ENCODE data around the gene JMJD8.
A peak's percentile ranks its signal among the peaks of the same experiment; 100 is the strongest.

The JMJD8 gene

DNA sequence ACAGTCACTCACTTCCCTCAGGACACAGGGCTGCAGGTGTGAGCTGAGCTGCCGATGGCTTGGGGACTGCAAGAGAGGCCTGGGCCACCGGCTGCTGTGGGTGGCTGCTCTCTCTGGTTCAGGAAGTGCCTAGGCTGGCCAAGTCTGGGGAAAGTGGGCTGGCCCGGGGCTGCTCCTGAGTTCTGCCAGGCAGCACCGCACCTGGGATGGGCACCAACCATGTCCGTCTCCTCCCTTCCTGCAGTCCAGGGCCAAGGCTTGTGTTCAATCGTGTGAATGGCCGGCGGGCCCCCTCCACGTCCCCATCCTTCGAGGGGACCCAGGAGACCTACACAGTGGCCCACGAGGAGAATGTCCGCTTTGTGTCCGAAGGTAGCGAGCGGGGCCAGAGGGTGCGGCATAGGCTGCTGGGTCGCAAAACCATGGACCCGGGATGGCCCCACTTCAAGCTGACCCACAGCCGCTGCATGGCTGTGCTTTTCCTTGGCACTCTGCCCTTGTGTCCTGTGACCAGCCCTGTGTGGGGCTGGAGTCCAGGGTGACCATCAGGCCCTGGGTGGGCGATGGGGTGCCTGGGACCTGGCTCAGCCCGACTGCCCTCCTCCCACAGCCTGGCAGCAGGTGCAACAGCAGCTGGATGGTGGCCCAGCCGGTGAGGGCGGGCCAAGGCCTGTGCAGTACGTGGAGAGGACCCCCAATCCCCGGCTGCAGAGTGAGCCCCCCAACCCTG, 36.8 kb downstream of the JMJD8 start:
- Histone ChIP-seq H4K20me1 (peaks cover 26 to 71% (median 52%) of the 10 kb centered on the region in 11 experiments; a peak in 19 of 22 replicates), H3K36me3 (peaks cover 0 to 54% (median 33%) of the 10 kb centered on the region in 11 experiments; a peak in 18 of 22 replicates), H3K4me2 (peak overlapping the region; percentile 86 to 99 (median 95)), H3K4me1 (peaks cover 61 to 84% (median 72%) of the 10 kb centered on the region in 10 experiments), H3K27me3 (no peaks in the 10 kb centered on the region), H3K27ac (peak overlapping the region in 1 of 11 experiments; percentile 17; a peak in 1 of 22 replicates), H3K9me3 (replicated peaks in 1 of 11) (no peaks in the 10 kb centered on the region), H3K4me3 (peak overlapping the region in 1 of 10 experiments; percentile 86; a peak in 2 of 20 replicates), H3K9ac (peak overlapping the region in 10 of 11 experiments; percentile 17 to 93 (median 74); a peak in 13 of 22 replicates)
- no peak for TF ChIP-seq Cebpa-rat (IDR thresholded peaks at IDR 0.05)

DNA sequence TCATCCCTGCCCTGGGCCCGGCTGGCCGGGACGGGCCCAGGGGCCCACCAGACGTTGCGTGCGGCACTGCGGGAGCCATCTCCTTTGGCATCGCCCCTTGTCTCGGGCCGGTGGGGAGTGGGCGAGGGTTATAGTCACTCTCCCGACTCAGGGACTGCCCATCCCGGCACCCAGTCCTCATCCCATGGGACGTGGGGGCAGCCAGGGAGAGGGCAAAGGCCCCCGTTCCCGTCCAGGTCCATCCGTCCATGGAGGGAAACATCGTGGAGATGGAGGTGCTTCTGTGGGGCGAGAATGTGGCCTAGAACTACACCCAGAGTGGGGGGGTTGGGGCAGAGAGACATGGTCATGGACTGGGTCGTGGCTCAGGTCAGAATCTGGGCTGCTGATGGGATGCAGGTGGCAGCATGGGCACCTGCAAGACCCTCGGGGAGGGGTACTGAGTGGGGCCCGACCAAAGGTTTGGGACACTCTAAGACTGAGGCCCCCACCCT, 37.4 kb downstream of the JMJD8 start:
- peaks cover 63 to 84% (median 72%) of the 10 kb centered on the region in 10 experiments for H3K4me1 ChIP-seq
- no peak overlapping the region for H3K4me3 ChIP-seq
- no peaks in the 10 kb centered on the region for H3K27me3 ChIP-seq
- H3K9ac ChIP-seq: peak overlapping the region in 10 of 11 experiments; percentile 14 to 91 (median 53); a peak in 10 of 22 replicates
- no peak for TF ChIP-seq Cebpa-rat (IDR thresholded peaks at IDR 0.05)
- H3K36me3 ChIP-seq: peaks cover 0 to 48% (median 27%) of the 10 kb centered on the region in 11 experiments; a peak in 17 of 22 replicates
- peak overlapping the region in 2 of 11 experiments; percentile 17 to 28; a peak in 1 of 22 replicates for H3K27ac ChIP-seq
- no peaks in the 10 kb centered on the region for H3K9me3 ChIP-seq (replicated peaks in 1 of 11)
- H3K4me2 ChIP-seq: peak overlapping the region; percentile 86 to 99 (median 95); a peak in 21 of 22 replicates
- peaks cover 26 to 66% (median 52%) of the 10 kb centered on the region in 11 experiments; a peak in 19 of 22 replicates for H4K20me1 ChIP-seq

DNA sequence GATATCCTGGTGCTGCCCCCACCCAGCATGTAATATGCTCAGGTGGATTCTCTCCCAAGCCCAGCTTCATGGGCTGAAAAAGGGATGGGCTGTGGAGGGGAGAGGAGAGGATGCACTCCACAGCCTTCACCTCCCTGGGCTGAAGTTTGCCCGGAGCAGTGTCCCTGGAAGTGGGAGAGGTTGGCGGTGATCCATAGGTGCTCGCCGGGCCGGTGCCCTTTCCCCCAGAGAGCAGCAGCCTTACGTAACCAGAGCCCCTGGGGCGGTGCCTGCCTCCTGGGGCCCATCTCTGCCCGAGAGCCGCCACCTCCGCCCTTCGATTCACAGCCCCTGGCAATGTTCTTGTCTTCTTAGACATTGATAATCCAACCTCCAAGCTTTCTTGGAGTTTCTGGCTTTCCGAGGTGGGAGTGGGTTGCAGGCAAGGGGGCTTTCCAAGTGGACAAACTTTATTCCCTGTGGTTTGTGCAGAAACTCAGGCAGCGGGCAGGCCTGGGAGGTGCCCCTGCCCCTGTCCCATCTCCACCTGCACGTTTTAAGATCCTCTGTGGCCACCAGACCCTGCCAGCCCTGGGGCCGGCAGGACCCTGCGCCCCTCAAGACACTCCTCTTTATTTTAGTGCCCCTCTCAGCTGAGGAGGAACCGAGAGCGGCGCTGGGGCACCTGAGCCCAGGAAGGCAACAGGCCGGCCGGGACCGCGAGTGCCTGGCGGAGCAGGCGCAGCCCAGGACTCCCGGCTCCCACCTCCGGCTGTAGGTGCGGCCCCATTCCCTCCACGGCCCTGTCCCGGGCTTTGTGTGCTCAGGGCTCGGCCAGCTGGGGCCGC, 38.1 kb downstream of the JMJD8 start:
- Histone ChIP-seq H3K4me3 (no peak overlapping the region), H3K9me3 (replicated peaks in 1 of 11) (no peaks in the 10 kb centered on the region), H3K27me3 (no peaks in the 10 kb centered on the region), H3K27ac (peak overlapping the region in 2 of 11 experiments; percentile 17 to 28; a peak in 3 of 22 replicates), H3K4me1 (peaks cover 67 to 84% (median 77%) of the 10 kb centered on the region in 10 experiments), H3K9ac (peak overlapping the region in 10 of 11 experiments; percentile 15 to 91 (median 53); a peak in 18 of 22 replicates), H3K36me3 (peaks cover 0 to 41% (median 22%) of the 10 kb centered on the region in 11 experiments; a peak in 15 of 22 replicates), H4K20me1 (peaks cover 26 to 61% (median 52%) of the 10 kb centered on the region in 11 experiments; a peak in 19 of 22 replicates), H3K4me2 (peak overlapping the region; percentile 86 to 99 (median 95))
- no peak for TF ChIP-seq Cebpa-rat (IDR thresholded peaks at IDR 0.05)

DNA sequence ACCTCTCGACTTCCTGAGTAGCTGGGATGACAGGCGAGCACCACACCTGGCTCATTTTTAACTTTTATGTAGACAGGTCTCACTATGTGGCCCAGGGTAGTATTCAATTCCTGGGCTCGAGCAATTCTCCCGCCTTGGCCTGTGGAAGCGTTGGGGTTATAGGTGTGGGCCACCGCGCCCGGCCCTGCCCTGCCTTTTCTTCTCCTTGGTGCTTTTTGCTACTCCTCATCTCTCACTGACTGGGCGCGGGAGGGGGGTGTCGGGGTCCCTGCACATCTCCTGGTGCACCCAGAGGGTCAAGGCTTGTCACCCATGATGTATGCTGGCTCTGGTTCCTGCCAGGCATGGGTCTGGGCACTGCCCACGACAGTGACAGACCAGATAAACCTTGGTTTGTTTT, 39.6 kb downstream of the JMJD8 start:
- no peak for TF ChIP-seq Cebpa-rat (IDR thresholded peaks at IDR 0.05)
- Histone ChIP-seq H3K9ac (peak overlapping the region in 1 of 11 experiments; percentile 39; a peak in 1 of 22 replicates), H4K20me1 (peaks cover 26 to 60% (median 52%) of the 10 kb centered on the region in 11 experiments; a peak in 19 of 22 replicates), H3K4me3 (no peak overlapping the region), H3K4me2 (peak overlapping the region in 7 of 11 experiments; percentile 20 to 99 (median 98); a peak in 9 of 22 replicates), H3K36me3 (peaks cover 0 to 37% (median 22%) of the 10 kb centered on the region in 11 experiments; a peak in 15 of 22 replicates), H3K4me1 (peaks cover 71 to 86% (median 77%) of the 10 kb centered on the region in 10 experiments), H3K27ac (no peak overlapping the region), H3K27me3 (no peaks in the 10 kb centered on the region), H3K9me3 (replicated peaks in 1 of 11) (no peaks in the 10 kb centered on the region)

DNA sequence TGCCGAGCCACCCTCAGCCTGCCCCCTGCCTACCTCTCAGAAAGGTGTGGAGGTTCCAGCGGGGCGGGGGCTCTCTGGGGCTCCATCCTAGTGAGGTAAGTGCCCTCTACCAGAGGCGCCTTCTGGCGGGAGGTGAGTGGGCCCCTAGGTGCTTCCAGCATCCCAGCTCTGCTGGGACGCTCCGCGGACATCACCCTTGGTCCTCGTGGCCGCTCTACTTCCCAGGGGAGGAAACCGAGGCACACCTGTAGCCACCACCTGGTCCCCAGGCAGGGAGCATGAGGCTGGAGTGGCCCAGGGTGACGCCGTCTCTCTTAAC, 41.1 kb downstream of the JMJD8 start:
- Histone ChIP-seq H3K9ac (peak overlapping the region; percentile 76 to 92 (median 87)), H3K9me3 (replicated peaks in 1 of 11) (no peaks in the 10 kb centered on the region), H3K4me2 (peak overlapping the region; percentile 86 to 100 (median 99)), H3K27ac (peak overlapping the region; percentile 78 to 91 (median 85); a peak in 21 of 22 replicates), H3K36me3 (peaks cover 0 to 37% (median 22%) of the 10 kb centered on the region in 11 experiments; a peak in 15 of 22 replicates), H4K20me1 (peaks cover 26 to 57% (median 52%) of the 10 kb centered on the region in 11 experiments; a peak in 19 of 22 replicates), H3K27me3 (no peaks in the 10 kb centered on the region), H3K4me3 (peak overlapping the region; percentile 76 to 95 (median 86)), H3K4me1 (peaks cover 76 to 92% (median 84%) of the 10 kb centered on the region in 10 experiments)
- no peak for TF ChIP-seq Cebpa-rat (IDR thresholded peaks at IDR 0.05)

DNA sequence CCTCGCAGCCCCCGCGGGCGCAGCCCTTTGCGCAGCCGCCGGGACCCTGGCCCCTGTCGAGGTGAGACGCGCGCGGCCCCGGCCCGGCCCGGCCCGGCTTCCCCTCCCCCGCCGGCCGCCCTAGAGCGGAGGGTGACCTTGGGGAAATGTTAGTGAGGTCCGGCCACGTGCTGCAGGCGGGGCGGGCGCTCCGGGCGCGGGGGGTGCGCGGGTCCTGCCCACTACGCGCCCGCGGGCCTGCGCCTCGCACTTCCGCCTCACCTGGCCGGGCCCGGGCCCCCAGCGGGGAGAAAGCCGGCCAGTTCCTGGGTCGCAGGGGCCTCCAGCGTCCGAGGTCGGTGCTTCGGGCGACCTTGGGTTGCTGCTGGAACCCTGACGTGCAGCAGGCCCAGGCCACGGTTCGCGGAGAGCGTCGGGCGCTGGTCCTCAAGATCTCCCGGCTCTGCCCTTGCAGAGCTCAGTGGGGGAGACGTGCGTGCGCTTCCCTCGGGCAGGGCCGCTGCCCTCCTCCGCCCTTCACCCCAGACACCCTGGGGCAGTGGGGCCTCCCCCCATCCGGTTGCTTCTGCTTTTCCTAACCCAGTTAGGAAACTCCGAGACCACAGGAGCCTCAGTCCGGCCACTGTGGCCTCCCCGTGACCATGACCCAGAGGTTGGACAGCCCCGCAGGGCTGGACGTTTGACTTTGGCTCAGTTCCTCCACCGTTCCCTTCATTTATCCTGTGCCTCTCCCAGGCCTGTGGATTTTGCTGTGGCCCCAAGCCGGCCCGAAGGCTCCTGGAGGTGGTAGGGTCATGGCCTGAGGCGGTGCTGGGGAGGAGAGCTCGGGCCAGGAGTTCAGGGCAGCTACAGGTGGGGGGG, 41.7 kb downstream of the JMJD8 start:
- peak overlapping the region; percentile 76 to 95 (median 86) for H3K4me3 ChIP-seq
- peak overlapping the region; percentile 76 to 92 (median 87) for H3K9ac ChIP-seq
- H4K20me1 ChIP-seq: peaks cover 26 to 51% (median 48%) of the 10 kb centered on the region in 11 experiments; a peak in 19 of 22 replicates
- peaks cover 76 to 92% (median 84%) of the 10 kb centered on the region in 10 experiments for H3K4me1 ChIP-seq
- H3K9me3 ChIP-seq (replicated peaks in 1 of 11): no peaks in the 10 kb centered on the region
- peak overlapping the region; percentile 86 to 100 (median 99) for H3K4me2 ChIP-seq
- H3K27me3 ChIP-seq: no peaks in the 10 kb centered on the region
- H3K36me3 ChIP-seq: peaks cover 0 to 35% (median 20%) of the 10 kb centered on the region in 11 experiments; a peak in 15 of 22 replicates
- TF ChIP-seq Cebpa-rat (IDR thresholded peaks at IDR 0.05): no peak
- H3K27ac ChIP-seq: peak overlapping the region; percentile 78 to 91 (median 85)

DNA sequence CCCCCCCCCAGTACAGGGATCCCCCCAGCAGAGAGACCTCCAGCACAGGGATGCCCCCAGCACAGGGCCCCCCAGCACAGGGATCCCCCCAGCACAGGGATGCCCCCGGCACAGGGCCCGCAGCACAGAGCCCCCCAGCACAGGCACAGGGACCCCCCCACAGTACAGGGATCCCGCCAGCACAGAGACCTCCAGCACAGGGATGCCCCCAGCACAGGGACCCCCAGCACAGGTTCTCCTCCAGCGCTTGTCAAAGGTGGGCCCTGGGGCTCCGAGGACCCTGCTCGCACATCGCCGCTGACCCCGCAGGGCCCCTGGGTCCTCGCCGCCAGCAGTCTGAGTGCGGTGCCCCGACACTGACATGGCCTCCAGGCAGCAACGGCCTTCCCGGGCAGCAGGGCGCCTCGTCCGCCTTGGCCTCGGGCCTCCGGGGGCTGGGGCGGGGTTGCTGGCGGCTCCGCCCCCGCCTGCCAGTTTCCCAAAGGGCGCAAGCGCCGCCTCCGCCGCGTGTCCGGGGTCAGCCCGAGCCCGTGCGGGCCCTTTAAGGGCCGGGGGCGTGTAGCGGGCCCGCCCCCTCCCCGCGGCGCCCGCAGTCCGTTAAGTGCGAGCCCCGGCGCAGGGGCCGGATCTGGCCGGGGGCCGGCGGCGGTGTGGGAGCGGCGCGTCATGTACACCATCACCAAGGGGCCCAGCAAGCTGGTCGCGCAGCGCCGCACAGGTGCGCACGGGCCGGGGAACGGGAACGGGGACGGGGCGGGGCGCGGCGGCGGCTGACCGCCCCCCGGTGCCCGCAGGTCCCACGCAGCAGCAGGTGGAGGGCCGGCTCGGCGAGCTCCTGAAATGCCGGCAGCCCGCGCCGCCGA, 42.6 kb downstream of the JMJD8 start, which contains the start of gene MCRIP2:
MCRIP2 (plus strand) TSS at position 503 of the 863 bp plus-strand sequence; CDS start at position 667, 164 bp downstream.
- Histone ChIP-seq H3K4me3 (peak within 1 kb of the TSS; percentile 76 to 95 (median 86)), H3K27ac (peak within 1 kb of the TSS; percentile 78 to 91 (median 85)), H4K20me1 (peaks cover 23 to 43% (median 39%) of the 10 kb centered on the region in 11 experiments; a peak in 19 of 22 replicates), H3K27me3 (no peaks in the 10 kb centered on the region), H3K4me2 (peak within 1 kb of the TSS; percentile 86 to 100 (median 99)), H3K36me3 (peaks cover 0 to 27% (median 12%) of the 10 kb centered on the region in 11 experiments; a peak in 13 of 22 replicates), H3K9me3 (replicated peaks in 1 of 11) (no peaks in the 10 kb centered on the region), H3K9ac (peak within 1 kb of the TSS; percentile 76 to 92 (median 87)), H3K4me1 (peaks cover 70 to 86% (median 78%) of the 10 kb centered on the region in 10 experiments)
- no peak for TF ChIP-seq Cebpa-rat (IDR thresholded peaks at IDR 0.05)
